GM12864 (cell line): ENCODE measurements around the gene RALGPS1.

Experiments
- DNase-seq: peaks from one replicate; pipeline ENCODE4 v3.0.0-alpha.2; 2011; ENCODE audit warnings: low read depth
- H3K4me3 ChIP-seq: 2 replicates; pipeline ENCODE4 v1.5.1; 2011; ENCODE audit warnings: mild to moderate bottlenecking, low read depth, low read length, control low read depth
- TF ChIP-seq, protein P1 (sequence below): IDR thresholded peaks from 2 replicates; pipeline ENCODE4 v1.5.1; 2011; ENCODE audit warnings: low read depth, mild to moderate bottlenecking, moderate library complexity, low read length, control low read depth, inconsistent platforms; ENCODE audit errors: missing control alignments

The RALGPS1 gene

GRCh38 chr9:127036437-127036836 lies 121.9 kb downstream of the RALGPS1 start:
- no peak overlapping the region for H3K4me3 ChIP-seq
- TF ChIP-seq, protein P1, sequence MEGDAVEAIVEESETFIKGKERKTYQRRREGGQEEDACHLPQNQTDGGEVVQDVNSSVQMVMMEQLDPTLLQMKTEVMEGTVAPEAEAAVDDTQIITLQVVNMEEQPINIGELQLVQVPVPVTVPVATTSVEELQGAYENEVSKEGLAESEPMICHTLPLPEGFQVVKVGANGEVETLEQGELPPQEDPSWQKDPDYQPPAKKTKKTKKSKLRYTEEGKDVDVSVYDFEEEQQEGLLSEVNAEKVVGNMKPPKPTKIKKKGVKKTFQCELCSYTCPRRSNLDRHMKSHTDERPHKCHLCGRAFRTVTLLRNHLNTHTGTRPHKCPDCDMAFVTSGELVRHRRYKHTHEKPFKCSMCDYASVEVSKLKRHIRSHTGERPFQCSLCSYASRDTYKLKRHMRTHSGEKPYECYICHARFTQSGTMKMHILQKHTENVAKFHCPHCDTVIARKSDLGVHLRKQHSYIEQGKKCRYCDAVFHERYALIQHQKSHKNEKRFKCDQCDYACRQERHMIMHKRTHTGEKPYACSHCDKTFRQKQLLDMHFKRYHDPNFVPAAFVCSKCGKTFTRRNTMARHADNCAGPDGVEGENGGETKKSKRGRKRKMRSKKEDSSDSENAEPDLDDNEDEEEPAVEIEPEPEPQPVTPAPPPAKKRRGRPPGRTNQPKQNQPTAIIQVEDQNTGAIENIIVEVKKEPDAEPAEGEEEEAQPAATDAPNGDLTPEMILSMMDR, result no peak
- DNase-seq, result no peak

DNA sequence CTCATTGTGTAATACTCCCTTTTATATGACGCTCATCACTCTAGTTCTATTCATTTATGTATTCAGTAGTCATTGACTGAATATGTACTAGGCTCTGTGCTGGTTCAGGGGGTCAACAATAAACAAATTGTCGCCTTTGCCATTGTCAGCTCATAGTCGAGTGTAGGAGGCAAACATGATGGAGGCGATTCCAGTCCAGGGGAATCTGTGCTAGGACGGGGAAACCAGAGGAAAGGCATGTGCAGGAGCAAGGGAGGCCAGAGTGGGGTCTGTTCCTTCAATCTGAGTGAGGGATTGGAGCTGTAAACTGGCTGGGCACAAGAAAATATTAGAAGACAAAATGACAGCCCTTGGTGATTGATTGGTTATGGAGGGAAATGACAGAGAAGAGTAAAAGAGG lies 123.9 kb downstream of the RALGPS1 start:
- H3K4me3 ChIP-seq, result no peak overlapping the region
- no peak for DNase-seq
- TF ChIP-seq, protein P1, result no peak

- H3K4me3 ChIP-seq, result no peak overlapping the region
- DNase-seq, result no peak
- TF ChIP-seq, protein P1, result no peak
Observed at GRCh38 chr9:127039492-127039891, 124.9 kb downstream of the RALGPS1 start.

GRCh38 chr9:127045148-127045547 lies 130.6 kb downstream of the RALGPS1 start:
- H3K4me3 ChIP-seq, result no peak overlapping the region
- TF ChIP-seq, protein P1, result no peak

GRCh38 chr9:127047971-127048370 lies 133.4 kb downstream of the RALGPS1 start:
- no peak for DNase-seq
- H3K4me3 ChIP-seq, result no peak overlapping the region
- TF ChIP-seq, protein P1, result no peak

More at GRCh38 chr9:127045148-127045547, 130.6 kb downstream of the RALGPS1 start:
- DNase-seq, result no peak

DNA sequence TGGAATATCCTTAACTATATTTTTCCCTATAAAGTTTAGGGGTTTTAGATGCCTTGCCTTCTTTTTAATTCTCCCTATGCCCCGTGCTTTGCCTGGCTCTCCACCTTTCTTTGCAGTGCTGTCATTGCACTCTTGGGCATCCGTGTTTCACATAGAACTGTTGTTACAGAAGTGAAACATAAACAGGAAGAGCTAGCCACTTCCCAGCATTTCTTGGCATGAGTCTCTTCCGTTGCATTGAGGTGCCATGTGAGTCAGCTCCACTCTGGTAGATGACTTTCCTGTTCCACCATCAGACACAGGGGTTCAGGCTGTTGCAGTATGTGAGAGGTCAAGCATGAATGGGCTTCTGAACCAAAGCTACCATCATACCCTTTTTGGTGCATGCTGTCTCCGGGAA lies 134.5 kb downstream of the RALGPS1 start:
- DNase-seq, result peak; percentile 27
- TF ChIP-seq, protein P1, result no peak
- no peak overlapping the region for H3K4me3 ChIP-seq

- DNase-seq, result no peak
- TF ChIP-seq, protein P1, result no peak
- no peak overlapping the region for H3K4me3 ChIP-seq
Observed at GRCh38 chr9:127049581-127049980, 135.0 kb downstream of the RALGPS1 start.
